Iris pigment epithelial cell (primary cell): ENCODE results near the gene ZRANB1.

ENCODE experiments used
- DNase-seq: peaks from one replicate; pipeline ENCODE4 v3.0.0-alpha.2; 2011; ENCODE audit warnings: low read depth

Gene ZRANB1

GRCh38 chr10:124993736-124994451, 52.0 kb downstream of the ZRANB1 start:
- no peak for DNase-seq

- no peak for DNase-seq
Observed at GRCh38 chr10:124994573-124995473, 52.9 kb downstream of the ZRANB1 start.

GRCh38 chr10:124995605-124996004, 53.7 kb downstream of the ZRANB1 start:
- no peak for DNase-seq

GRCh38 chr10:124996127-124996853, 54.4 kb downstream of the ZRANB1 start:
- no peak for DNase-seq

GRCh38 chr10:124996854-124997215, 54.9 kb downstream of the ZRANB1 start:
- no peak for DNase-seq

- no peak for DNase-seq
Observed at GRCh38 chr10:124997306-124997705, 55.4 kb downstream of the ZRANB1 start.

- DNase-seq = no peak
Observed at GRCh38 chr10:124997771-124998623, 56.1 kb downstream of the ZRANB1 start.

GRCh38 chr10:124998624-124999291, 56.8 kb downstream of the ZRANB1 start:
- DNase-seq = no peak

GRCh38 chr10:124999433-125000365, 57.8 kb downstream of the ZRANB1 start:
- DNase-seq = peak; percentile 81

GRCh38 chr10:125000366-125001312, 58.7 kb downstream of the ZRANB1 start:
- DNase-seq = no peak

GRCh38 chr10:125001313-125002046, 59.6 kb downstream of the ZRANB1 start:
- no peak for DNase-seq

- DNase-seq = no peak
Observed at GRCh38 chr10:125002047-125002422, 60.1 kb downstream of the ZRANB1 start.

- DNase-seq = no peak
Observed at GRCh38 chr10:125002423-125003145, 60.7 kb downstream of the ZRANB1 start.

GRCh38 chr10:125003146-125003900, 61.4 kb downstream of the ZRANB1 start:
- no peak for DNase-seq

GRCh38 chr10:125003901-125004467, 62.1 kb downstream of the ZRANB1 start:
- DNase-seq = no peak

- no peak for DNase-seq
Observed at GRCh38 chr10:125004571-125005311, 62.8 kb downstream of the ZRANB1 start.
